WI38 (cell line): ENCODE data around the gene CAMK2N1.
A peak's percentile ranks its signal among the peaks of the same experiment; 100 is the strongest.
"Not testable (repeated sequence)": the region's sequence is repeated elsewhere in the genome, so short reads cannot be mapped to it uniquely, and the experiment has no call there.

ENCODE experiments used
- H3K4me3 ChIP-seq: 2 replicates; pipeline ENCODE4 v1.5.1; 2011; ENCODE audit warnings: low read depth, mild to moderate bottlenecking, control low read depth, low read length
- CTCF ChIP-seq: IDR thresholded peaks from 2 replicates; pipeline ENCODE4 v1.5.1; 2012; ENCODE audit warnings: low read depth, mild to moderate bottlenecking, control low read depth, low read length

The CAMK2N1 gene

GRCh38 chr1:20521960-20522861 is 36.2 kb upstream of the CAMK2N1 start:
- TF ChIP-seq CTCF: peak; percentile 92
- H3K4me3 ChIP-seq: no peak overlapping the region

GRCh38 chr1:20519609-20520262 is 33.7 kb upstream of the CAMK2N1 start:
- not testable (repeated sequence) for H3K4me3 ChIP-seq

- no peak overlapping the region for H3K4me3 ChIP-seq
- TF ChIP-seq CTCF: no peak
These were observed 25.8 kb upstream of the CAMK2N1 start for GRCh38 chr1:20511518-20512428.

- TF ChIP-seq CTCF: no peak
- H3K4me3 ChIP-seq: peak overlapping the region; percentile 96
These were observed 22.4 kb upstream of the CAMK2N1 start for GRCh38 chr1:20508411-20508771.

- no peak for TF ChIP-seq CTCF
- peak within 1 kb of the TSS; percentile 96 for H3K4me3 ChIP-seq
These were observed 21.8 kb upstream of the CAMK2N1 start, which contains the start of gene MUL1 for GRCh38 chr1:20507564-20508410. Gene MUL1 (minus strand): TSS chr1:20508151. CDS start chr1:20508024, 127 bp downstream.

- peak overlapping the region; percentile 96 for H3K4me3 ChIP-seq
- no peak for TF ChIP-seq CTCF
These were observed 21.2 kb upstream of the CAMK2N1 start for GRCh38 chr1:20507248-20507563.

GRCh38 chr1:20505488-20505887 is 19.5 kb upstream of the CAMK2N1 start:
- no peak overlapping the region for H3K4me3 ChIP-seq
- TF ChIP-seq CTCF: no peak
